ENCODE data around the gene CCL18.
"Not testable (repeated sequence)": the region's sequence is repeated elsewhere in the genome, so short reads cannot be mapped to it uniquely, and the experiment has no call there.

CCL18 gene

DNA sequence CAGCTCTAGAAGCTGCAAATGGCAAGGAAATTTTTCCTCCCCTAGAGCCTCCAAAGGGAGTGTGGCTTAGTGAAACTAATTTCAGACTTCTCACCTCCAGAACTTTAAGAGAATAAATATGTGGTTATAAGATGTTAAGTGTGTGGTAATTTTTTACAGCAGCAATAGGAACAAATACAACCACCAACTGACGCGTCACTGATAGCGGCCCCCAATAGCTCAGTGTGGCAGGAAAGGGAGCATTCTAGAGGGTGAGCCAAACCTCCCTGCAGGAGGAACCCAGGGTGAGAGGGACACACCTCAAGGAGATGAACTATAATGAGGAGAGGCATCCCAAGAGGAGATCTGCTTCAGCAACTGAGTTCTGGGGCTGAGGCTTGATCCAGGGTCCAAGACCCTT is 43.6 kb downstream of the CCL18 start:
- no peak overlapping the region for H3K4me3 ChIP-seq

GRCh38 chr17:36108265-36108664 is 44.2 kb downstream of the CCL18 start:
- H3K27ac ChIP-seq; H3K9me3 ChIP-seq (ENCODE audit: low read depth, low read length); DNase-seq (ENCODE audit: low read depth, low spot score); H3K36me3 ChIP-seq (ENCODE audit: insufficient read depth, low read length); H3K9ac ChIP-seq (ENCODE audit: insufficient read length); H3K4me3 ChIP-seq: not testable (repeated sequence)

More for the DNA sequence above, 43.6 kb downstream of the CCL18 start:
- H3K9ac ChIP-seq (ENCODE audit: insufficient read length), result no peak overlapping the region
- H3K9me3 ChIP-seq (ENCODE audit: low read depth, low read length), result no peaks in the 10 kb centered on the region
- H3K36me3 ChIP-seq (ENCODE audit: insufficient read depth, low read length), result no peaks in the 10 kb centered on the region
- no peak overlapping the region for H3K27ac ChIP-seq
- no peak for DNase-seq (ENCODE audit: low read depth, low spot score)
- no peak for TF ChIP-seq POLR2AphosphoS5 (IDR thresholded peaks at IDR 0.05; ENCODE audit: borderline replicate concordance, low read depth, low read length)
- TF ChIP-seq EZH2 (IDR thresholded peaks at IDR 0.05), result no peak
- no peak for TF ChIP-seq FOXP2 (optimal IDR thresholded peaks at IDR 0.05; ENCODE audit: control extremely low read depth, extremely low read length, insufficient read depth)

DNA sequence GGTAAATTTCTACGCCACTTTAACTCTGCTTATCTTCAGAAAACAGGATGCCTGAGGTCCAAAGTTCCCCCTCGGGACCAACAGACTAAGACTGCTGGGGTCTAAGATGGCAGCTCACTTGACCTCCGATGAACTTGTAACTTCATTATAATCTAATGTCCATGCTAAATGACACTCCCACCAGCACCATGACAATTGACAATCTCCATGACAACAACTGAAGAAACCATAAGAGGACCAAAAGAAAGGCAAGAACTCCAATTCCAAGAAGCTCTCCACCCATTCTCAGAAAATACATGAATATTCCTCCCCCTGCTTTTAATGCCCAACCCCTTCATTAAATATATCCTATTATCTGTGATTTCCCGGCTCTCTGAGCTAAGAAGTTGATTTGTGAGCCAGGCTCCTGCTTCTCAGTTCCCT is 47.0 kb downstream of the CCL18 start:
- no peak overlapping the region for H3K27ac ChIP-seq
- H3K4me3 ChIP-seq, result no peak overlapping the region
- H3K9ac ChIP-seq (ENCODE audit: insufficient read length), result no peak overlapping the region
- DNase-seq (ENCODE audit: low read depth, low spot score), result no peak
- H3K9me3 ChIP-seq (ENCODE audit: low read depth, low read length), result no peaks in the 10 kb centered on the region
- TF ChIP-seq FOXP2 (optimal IDR thresholded peaks at IDR 0.05; ENCODE audit: control extremely low read depth, extremely low read length, insufficient read depth) (no peak), POLR2AphosphoS5 (IDR thresholded peaks at IDR 0.05; ENCODE audit: borderline replicate concordance, low read depth, low read length) (no peak), EZH2 (IDR thresholded peaks at IDR 0.05) (no peak)
- H3K36me3 ChIP-seq (ENCODE audit: insufficient read depth, low read length), result no peaks in the 10 kb centered on the region

DNA sequence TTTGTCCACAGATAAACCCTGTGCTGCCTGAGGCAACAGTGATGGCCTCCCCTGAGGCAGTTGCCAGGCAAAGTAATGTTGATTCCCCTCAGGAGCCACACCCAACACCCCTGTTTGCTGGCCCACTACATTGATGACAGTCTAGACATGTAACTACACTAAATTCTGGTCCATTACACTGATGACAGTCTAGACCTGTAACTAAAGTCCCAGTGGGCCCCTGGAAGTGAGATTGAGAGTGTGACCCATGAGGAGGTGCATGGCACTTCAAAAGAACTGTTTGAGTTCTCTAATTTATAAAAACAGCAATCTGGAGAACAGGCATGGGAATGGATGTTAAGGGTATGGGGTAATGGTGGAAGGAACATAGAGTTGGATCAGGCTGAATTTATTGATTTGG is 48.5 kb downstream of the CCL18 start:
- H3K36me3 ChIP-seq (ENCODE audit: insufficient read depth, low read length), result no peaks in the 10 kb centered on the region
- no peaks in the 10 kb centered on the region for H3K9me3 ChIP-seq (ENCODE audit: low read depth, low read length)
- TF ChIP-seq EZH2 (IDR thresholded peaks at IDR 0.05) (no peak), FOXP2 (optimal IDR thresholded peaks at IDR 0.05; ENCODE audit: control extremely low read depth, extremely low read length, insufficient read depth) (no peak), POLR2AphosphoS5 (IDR thresholded peaks at IDR 0.05; ENCODE audit: borderline replicate concordance, low read depth, low read length) (no peak)
- no peak overlapping the region for H3K4me3 ChIP-seq
- H3K27ac ChIP-seq, result no peak overlapping the region
- no peak overlapping the region for H3K9ac ChIP-seq (ENCODE audit: insufficient read length)
- DNase-seq (ENCODE audit: low read depth, low spot score), result no peak

DNA sequence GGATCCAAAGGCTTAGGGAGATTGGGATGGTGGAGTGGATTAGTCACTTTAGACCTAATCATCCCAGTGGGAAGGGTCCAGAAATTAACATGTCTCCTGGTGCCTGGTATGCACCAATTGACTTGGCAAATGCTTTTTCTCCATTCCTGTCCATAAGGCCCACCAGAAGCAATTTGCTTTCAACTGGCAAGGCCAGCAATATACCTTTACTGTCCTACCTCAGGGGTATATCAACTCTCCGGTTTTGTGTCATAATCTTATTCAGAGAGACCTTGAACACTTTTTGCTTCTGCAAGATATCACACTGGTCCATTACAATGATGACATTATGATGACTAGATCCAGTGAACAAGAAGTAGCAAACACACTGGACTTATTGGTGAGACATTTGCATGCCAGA is 49.1 kb downstream of the CCL18 start:
- not testable (repeated sequence) for H3K4me3 ChIP-seq; H3K36me3 ChIP-seq (ENCODE audit: insufficient read depth, low read length); H3K9me3 ChIP-seq (ENCODE audit: low read depth, low read length); H3K9ac ChIP-seq (ENCODE audit: insufficient read length); H3K27ac ChIP-seq; DNase-seq (ENCODE audit: low read depth, low spot score)

DNA sequence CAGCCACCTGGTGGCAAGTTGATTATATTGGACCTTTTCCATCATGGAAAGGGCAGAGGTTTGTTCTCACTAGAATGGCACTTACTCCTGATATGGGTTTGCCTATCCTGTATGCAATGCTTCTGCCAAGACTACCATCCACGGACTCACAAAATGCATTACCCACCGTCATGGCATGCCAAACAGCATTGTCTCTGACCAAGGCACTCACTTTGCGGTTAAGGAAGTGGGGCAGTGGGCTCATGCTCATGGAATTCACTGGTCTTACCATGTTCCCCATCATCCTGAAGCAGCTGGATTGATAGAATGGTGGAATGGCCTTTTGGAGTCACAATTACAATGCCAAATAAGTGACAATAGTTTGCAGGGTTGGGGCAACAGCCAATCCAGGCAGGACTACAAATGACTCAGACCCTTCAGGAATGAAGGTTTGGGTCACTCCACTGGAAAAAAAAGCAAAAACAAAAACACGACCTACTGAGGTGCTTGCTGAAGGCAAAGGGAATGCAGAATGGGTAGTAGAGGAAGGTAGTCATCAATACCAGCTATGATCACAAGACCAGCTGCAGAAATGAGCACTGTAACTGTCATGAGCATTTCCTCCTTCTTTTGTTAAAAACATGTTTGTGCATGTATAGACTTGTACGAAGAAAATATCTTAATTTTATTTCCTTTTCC is 51.0 kb downstream of the CCL18 start:
- H3K36me3 ChIP-seq (ENCODE audit: insufficient read depth, low read length), result not testable (repeated sequence)

GRCh38 chr17:36115649-36115977 is 51.5 kb downstream of the CCL18 start:
- H3K4me3 ChIP-seq; DNase-seq (ENCODE audit: low read depth, low spot score); H3K36me3 ChIP-seq (ENCODE audit: insufficient read depth, low read length); H3K9me3 ChIP-seq (ENCODE audit: low read depth, low read length); H3K27ac ChIP-seq; H3K9ac ChIP-seq (ENCODE audit: insufficient read length): not testable (repeated sequence)

More for the DNA sequence above, 51.0 kb downstream of the CCL18 start:
- DNase-seq (ENCODE audit: low read depth, low spot score); H3K4me3 ChIP-seq; H3K9me3 ChIP-seq (ENCODE audit: low read depth, low read length); H3K27ac ChIP-seq; H3K9ac ChIP-seq (ENCODE audit: insufficient read length): not testable (repeated sequence)

DNA sequence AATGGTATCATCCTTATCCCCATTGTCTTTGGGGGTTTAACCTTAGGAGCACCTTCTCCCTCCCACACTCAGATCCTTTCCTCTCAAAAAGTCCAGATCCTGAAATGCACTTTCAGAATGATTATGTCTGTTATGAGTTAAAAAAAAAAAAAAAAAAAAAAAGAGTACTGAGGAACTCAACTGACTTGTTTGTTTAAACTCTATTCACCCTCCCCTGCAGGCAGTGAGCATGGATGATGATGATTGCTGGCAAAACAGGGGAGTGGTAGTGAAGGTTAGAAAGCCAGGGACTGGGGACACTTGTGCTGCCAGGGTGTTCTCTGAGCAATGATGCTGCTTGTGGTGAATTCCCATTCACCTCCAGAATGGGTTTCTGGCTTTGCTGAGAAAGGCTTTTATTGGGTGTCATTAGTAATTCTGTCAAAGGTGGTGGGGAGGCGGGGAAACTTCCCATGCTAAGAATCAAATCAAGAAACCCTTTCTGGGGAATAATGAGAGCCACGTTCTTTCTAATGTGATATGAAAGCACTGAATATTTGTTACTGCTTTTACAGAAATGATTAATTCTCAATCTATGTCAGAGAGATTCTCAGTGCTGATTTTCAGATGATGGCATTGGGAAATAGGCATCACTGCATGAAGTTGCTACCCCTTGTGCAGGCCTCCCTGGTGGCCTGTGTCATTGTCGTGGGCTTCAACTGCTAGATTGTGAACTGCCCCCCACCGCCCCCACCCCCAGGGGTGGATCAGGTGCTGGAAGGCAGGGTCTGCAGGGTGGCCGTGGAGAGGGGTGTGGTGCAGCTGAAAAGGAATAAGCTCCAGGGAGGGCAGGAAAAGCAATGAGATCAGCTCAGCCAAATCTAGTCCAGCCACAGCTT is 53.7 kb downstream of the CCL18 start:
- DNase-seq (ENCODE audit: low read depth, low spot score), result no peak
- no peak overlapping the region for H3K27ac ChIP-seq
- no peak overlapping the region for H3K9ac ChIP-seq (ENCODE audit: insufficient read length)
- H3K9me3 ChIP-seq (ENCODE audit: low read depth, low read length), result no peaks in the 10 kb centered on the region
- no peaks in the 10 kb centered on the region for H3K36me3 ChIP-seq (ENCODE audit: insufficient read depth, low read length)
- H3K4me3 ChIP-seq, result no peak overlapping the region
- TF ChIP-seq POLR2AphosphoS5 (IDR thresholded peaks at IDR 0.05; ENCODE audit: borderline replicate concordance, low read depth, low read length) (no peak), EZH2 (IDR thresholded peaks at IDR 0.05) (no peak), FOXP2 (optimal IDR thresholded peaks at IDR 0.05; ENCODE audit: control extremely low read depth, extremely low read length, insufficient read depth) (no peak)
